ENCODE data around the gene NLRP8. TPM values are rescaled to one million over a fixed set of nuclear protein-coding genes. Genes with fewer than 3 reads are reported as not detected.

NLRP8 gene
- polyA plus RNA-seq, 1 of the 3 experiments (the other 2 are of a cell fraction): not detected

DNA sequence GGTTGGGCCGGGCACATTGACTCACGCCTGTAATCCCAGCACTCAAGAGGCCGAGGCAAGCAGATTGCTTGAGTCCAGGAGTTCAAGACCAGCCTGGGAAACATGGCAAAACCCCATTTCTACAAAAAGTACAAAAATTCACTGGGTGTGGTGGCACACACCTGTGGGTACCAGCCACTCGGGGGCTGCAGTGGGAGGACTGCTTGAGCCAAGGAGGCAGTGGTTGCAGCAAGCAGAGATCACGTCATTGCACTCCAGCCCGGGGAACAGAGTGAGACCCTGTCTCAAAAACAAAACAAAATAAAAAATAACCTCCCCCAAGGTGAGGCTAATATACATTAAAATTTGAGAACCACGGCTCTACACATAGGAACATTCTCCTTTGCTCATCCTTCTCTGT is 40.3 kb upstream of the NLRP8 start:
- Histone ChIP-seq H4K20me1 (ENCODE audit: insufficient read depth) (no peaks in the 10 kb centered on the region), H3K9ac (no peak overlapping the region), H3K4me1 (ENCODE audit: control insufficient read depth in 1 of 2, insufficient read depth in 2 of 2, low read depth in 1 of 2, low read length in 1 of 2) (no peaks in the 10 kb centered on the region), H3K79me2 (ENCODE audit: insufficient read depth) (no peaks in the 10 kb centered on the region), H3K27ac (ENCODE audit: low read depth in 2 of 2, low read length in 1 of 2) (no peak overlapping the region), H2AFZ (ENCODE audit: low read depth) (no peak overlapping the region), H3F3A (replicated peaks; ENCODE audit: insufficient read depth) (no peaks in the 10 kb centered on the region), H3K4me3 (ENCODE audit: low read depth in 2 of 2, low read length in 1 of 2) (no peak overlapping the region), H3K9me2 (no peaks in the 10 kb centered on the region), H3K9me3 (no peaks in the 10 kb centered on the region), H3K4me2 (no peak overlapping the region), H3K36me3 (replicated peaks in 1 of 2; ENCODE audit: control insufficient read depth in 1 of 2, insufficient read depth in 2 of 2, low read length in 1 of 2) (no peaks in the 10 kb centered on the region), H3K27me3 (ENCODE audit: insufficient read depth) (peaks cover 7% of the 10 kb centered on the region; the same call in 1 of the 2 replicates)
- ChIA-PET POLR2A (no interaction called here), CTCF (no interaction called here)
- DNase-seq: no peak
- TF ChIP-seq EZH2phosphoT487 (IDR thresholded peaks at IDR 0.05; ENCODE audit: borderline replicate concordance, low read depth): no peak
- TF ChIP-seq FOXJ3 (CRISPR knock-in tag; IDR thresholded peaks at IDR 0.05): no peak
- under 1% methylated on average over 7 of the region's 7 CpGs for WGBS (ENCODE audit: low lambda C conversion rate)

DNA sequence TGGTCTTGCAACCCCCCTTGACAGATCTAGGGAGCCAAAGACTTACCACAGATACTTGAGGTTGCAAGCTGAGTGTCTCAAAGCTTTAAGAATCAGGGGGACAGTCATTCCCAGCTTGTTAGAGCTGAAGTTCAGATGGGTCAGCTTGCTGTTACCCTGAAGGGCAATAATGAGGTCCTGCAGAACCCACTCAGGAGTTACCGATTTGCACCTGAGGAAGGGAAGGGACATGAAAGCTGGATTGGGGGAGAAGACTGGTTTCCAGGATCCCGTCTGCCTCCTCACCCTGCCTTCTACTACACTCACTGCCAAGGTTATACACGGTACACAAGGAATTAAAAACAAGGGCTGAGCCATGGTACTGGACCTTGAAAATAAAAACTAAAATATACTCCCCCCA is 39.9 kb upstream of the NLRP8 start:
- Histone ChIP-seq H3F3A (replicated peaks; ENCODE audit: insufficient read depth) (no peaks in the 10 kb centered on the region), H3K4me2 (no peak overlapping the region), H3K79me2 (ENCODE audit: insufficient read depth) (no peaks in the 10 kb centered on the region), H3K4me1 (ENCODE audit: control insufficient read depth in 1 of 2, insufficient read depth in 2 of 2, low read depth in 1 of 2, low read length in 1 of 2) (no peaks in the 10 kb centered on the region), H2AFZ (ENCODE audit: low read depth) (no peak overlapping the region), H4K20me1 (ENCODE audit: insufficient read depth) (no peaks in the 10 kb centered on the region), H3K9me3 (no peaks in the 10 kb centered on the region), H3K36me3 (replicated peaks in 1 of 2; ENCODE audit: control insufficient read depth in 1 of 2, insufficient read depth in 2 of 2, low read length in 1 of 2) (no peaks in the 10 kb centered on the region), H3K4me3 (ENCODE audit: low read depth in 2 of 2, low read length in 1 of 2) (no peak overlapping the region), H3K9ac (no peak overlapping the region), H3K27ac (ENCODE audit: low read depth in 2 of 2, low read length in 1 of 2) (no peak overlapping the region), H3K27me3 (ENCODE audit: insufficient read depth) (peaks cover 7% of the 10 kb centered on the region; the same call in 1 of the 2 replicates), H3K9me2 (no peaks in the 10 kb centered on the region)
- CTCF ChIA-PET: no interaction called here
- TF ChIP-seq JUND (IDR thresholded peaks at IDR 0.05): no peak
- no peak for TF ChIP-seq RAD21 (IDR thresholded peaks at IDR 0.05; ENCODE audit: low read length)
- TF ChIP-seq, protein P1, sequence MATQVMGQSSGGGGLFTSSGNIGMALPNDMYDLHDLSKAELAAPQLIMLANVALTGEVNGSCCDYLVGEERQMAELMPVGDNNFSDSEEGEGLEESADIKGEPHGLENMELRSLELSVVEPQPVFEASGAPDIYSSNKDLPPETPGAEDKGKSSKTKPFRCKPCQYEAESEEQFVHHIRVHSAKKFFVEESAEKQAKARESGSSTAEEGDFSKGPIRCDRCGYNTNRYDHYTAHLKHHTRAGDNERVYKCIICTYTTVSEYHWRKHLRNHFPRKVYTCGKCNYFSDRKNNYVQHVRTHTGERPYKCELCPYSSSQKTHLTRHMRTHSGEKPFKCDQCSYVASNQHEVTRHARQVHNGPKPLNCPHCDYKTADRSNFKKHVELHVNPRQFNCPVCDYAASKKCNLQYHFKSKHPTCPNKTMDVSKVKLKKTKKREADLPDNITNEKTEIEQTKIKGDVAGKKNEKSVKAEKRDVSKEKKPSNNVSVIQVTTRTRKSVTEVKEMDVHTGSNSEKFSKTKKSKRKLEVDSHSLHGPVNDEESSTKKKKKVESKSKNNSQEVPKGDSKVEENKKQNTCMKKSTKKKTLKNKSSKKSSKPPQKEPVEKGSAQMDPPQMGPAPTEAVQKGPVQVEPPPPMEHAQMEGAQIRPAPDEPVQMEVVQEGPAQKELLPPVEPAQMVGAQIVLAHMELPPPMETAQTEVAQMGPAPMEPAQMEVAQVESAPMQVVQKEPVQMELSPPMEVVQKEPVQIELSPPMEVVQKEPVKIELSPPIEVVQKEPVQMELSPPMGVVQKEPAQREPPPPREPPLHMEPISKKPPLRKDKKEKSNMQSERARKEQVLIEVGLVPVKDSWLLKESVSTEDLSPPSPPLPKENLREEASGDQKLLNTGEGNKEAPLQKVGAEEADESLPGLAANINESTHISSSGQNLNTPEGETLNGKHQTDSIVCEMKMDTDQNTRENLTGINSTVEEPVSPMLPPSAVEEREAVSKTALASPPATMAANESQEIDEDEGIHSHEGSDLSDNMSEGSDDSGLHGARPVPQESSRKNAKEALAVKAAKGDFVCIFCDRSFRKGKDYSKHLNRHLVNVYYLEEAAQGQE (IDR thresholded peaks at IDR 0.05; ENCODE audit: low read depth, low read length): no peak
- TF ChIP-seq SMC3 (IDR thresholded peaks at IDR 0.05; ENCODE audit: low read depth, low read length): no peak
- no peak for TF ChIP-seq NFIC (IDR thresholded peaks at IDR 0.05; ENCODE audit: borderline replicate concordance)
- 10% methylated on average over 3 of the region's 3 CpGs for WGBS (ENCODE audit: low lambda C conversion rate)
- POLR2A ChIA-PET: no interaction called here
- no peak for DNase-seq

DNA sequence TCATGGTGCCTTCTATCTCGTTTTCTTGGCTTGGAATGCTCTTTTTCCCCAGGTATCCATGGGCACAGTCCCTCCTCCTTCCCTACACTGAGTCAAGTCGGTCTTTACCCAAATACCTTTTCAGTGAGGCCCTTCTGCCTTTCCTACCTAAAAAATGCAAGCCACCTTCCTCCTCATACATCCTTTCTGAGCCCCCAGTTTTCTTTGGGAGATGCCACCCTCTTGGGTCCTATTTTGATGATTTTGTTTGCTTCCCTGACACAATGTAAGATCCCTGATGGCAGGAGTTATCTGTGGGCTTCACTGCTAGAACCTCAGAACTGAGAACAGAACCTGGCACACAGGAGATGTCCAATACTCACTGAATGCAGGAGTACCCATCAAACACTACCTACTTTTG is 37.8 kb upstream of the NLRP8 start:
- CTCF ChIA-PET: no interaction called here
- WGBS (ENCODE audit: low lambda C conversion rate): 0% methylated on average over 2 of the region's 2 CpGs

More for the DNA sequence above, 37.8 kb upstream of the NLRP8 start:
- TF ChIP-seq FOSL2 (IDR thresholded peaks at IDR 0.05; ENCODE audit: borderline replicate concordance, low read depth) (no peak), EP300 (IDR thresholded peaks at IDR 0.05; ENCODE audit: borderline replicate concordance in 1 of 2, low read depth in 1 of 2, low read length in 1 of 2) (no peak)
- no peaks in the 10 kb centered on the region for H3F3A ChIP-seq (replicated peaks; ENCODE audit: insufficient read depth)
- H3K4me1 ChIP-seq (ENCODE audit: control insufficient read depth in 1 of 2, insufficient read depth in 2 of 2, low read depth in 1 of 2, low read length in 1 of 2): no peaks in the 10 kb centered on the region
- no peak overlapping the region for H3K9ac ChIP-seq
- no peak overlapping the region for H3K27ac ChIP-seq (ENCODE audit: low read depth in 2 of 2, low read length in 1 of 2)
- POLR2A ChIA-PET: no interaction called here
- H2AFZ ChIP-seq (ENCODE audit: low read depth): no peak overlapping the region
- no peaks in the 10 kb centered on the region for H3K36me3 ChIP-seq (replicated peaks in 1 of 2; ENCODE audit: control insufficient read depth in 1 of 2, insufficient read depth in 2 of 2, low read length in 1 of 2)
- no peaks in the 10 kb centered on the region for H3K9me2 ChIP-seq
- no peaks in the 10 kb centered on the region for H3K79me2 ChIP-seq (ENCODE audit: insufficient read depth)
- no peaks in the 10 kb centered on the region for H4K20me1 ChIP-seq (ENCODE audit: insufficient read depth)
- H3K9me3 ChIP-seq: no peaks in the 10 kb centered on the region
- no peak overlapping the region for H3K4me3 ChIP-seq (ENCODE audit: low read depth in 2 of 2, low read length in 1 of 2)
- no peak for DNase-seq
- peaks cover 7% of the 10 kb centered on the region; the same call in 1 of the 2 replicates for H3K27me3 ChIP-seq (ENCODE audit: insufficient read depth)
- no peak overlapping the region for H3K4me2 ChIP-seq
